Endodermal cell (in vitro differentiated cells): Measurements from ENCODE around the gene TBC1D8. TPM values are rescaled to one million over a fixed set of nuclear protein-coding genes. Genes with fewer than 3 reads are reported as not detected.

Experiments used
- DNase-seq: peaks from one replicate; pipeline ENCODE4 v3.0.0-alpha.2; 2017
- H3K27ac ChIP-seq: 2 replicates; pipeline ENCODE4 v1.5.1; 2013; ENCODE audit warnings: mild to moderate bottlenecking, low read depth, low read length, moderate library complexity
- H3K27me3 ChIP-seq: 2 replicates; pipeline ENCODE4 v1.6.1; 2013; ENCODE audit warnings: mild to moderate bottlenecking, low read length, moderate library complexity; ENCODE audit not compliant: insufficient read depth, control insufficient read depth, poor library complexity, severe bottlenecking
- H3K36me3 ChIP-seq: 2 replicates; pipeline ENCODE4 v1.7.0; 2013; ENCODE audit warnings: mild to moderate bottlenecking, low read length, moderate library complexity; ENCODE audit not compliant: control insufficient read depth, insufficient read depth
- H3K4me1 ChIP-seq: one replicate; pipeline ENCODE4 v1.7.0; 2013; ENCODE audit warnings: low read length; ENCODE audit not compliant: control insufficient read depth, insufficient read depth
- H3K4me3 ChIP-seq: 2 replicates; pipeline ENCODE4 v1.5.1; 2013; ENCODE audit warnings: mild to moderate bottlenecking, low read length, moderate library complexity
- H3K9ac ChIP-seq: 2 replicates; pipeline ENCODE4 v1.6.1; 2013; ENCODE audit warnings: mild to moderate bottlenecking, low read length, moderate library complexity; ENCODE audit not compliant: poor library complexity, severe bottlenecking; ENCODE audit errors: extremely low read depth
- H3K9me3 ChIP-seq: 2 replicates; pipeline ENCODE4 v1.6.1; 2013; ENCODE audit warnings: mild to moderate bottlenecking, low read length, moderate library complexity; ENCODE audit not compliant: control insufficient read depth
- H3K27ac Mint-ChIP-seq: 2 replicates; pipeline ENCODE4 v1.8.0; 2020; ENCODE audit warnings: mixed read lengths
- H3K27me3 Mint-ChIP-seq: 2 replicates; pipeline ENCODE4 v1.8.0; 2021; ENCODE audit warnings: mild to moderate bottlenecking, mixed read lengths; ENCODE audit not compliant: insufficient read depth
- H3K36me3 Mint-ChIP-seq: 2 replicates; pipeline ENCODE4 v1.8.0; 2020; ENCODE audit warnings: low read depth, mixed read lengths
- H3K4me1 Mint-ChIP-seq: 2 replicates; pipeline ENCODE4 v1.8.0; 2020; ENCODE audit warnings: mixed read lengths
- H3K4me3 Mint-ChIP-seq: 2 replicates; pipeline ENCODE4 v1.8.0; 2020; ENCODE audit warnings: mild to moderate bottlenecking, moderate library complexity, mixed read lengths
- H3K9me3 Mint-ChIP-seq: 2 replicates; pipeline ENCODE4 v1.8.0; 2020; ENCODE audit warnings: mild to moderate bottlenecking, mixed read lengths
- WGBS, 2 experiments: methylation state at CpG; one replicate each; pipeline versions ENCODE4 v1.1.5 to v1.1.7; 2013; ENCODE audit warnings: missing lambda C conversion rate in 2 of 2, mixed read lengths in 1 of 2; ENCODE audit not compliant: insufficient coverage in 1 of 2, insufficient read length in 1 of 2; 5-methylcytosine and 5-hydroxymethylcytosine counted together
- total RNA-seq, 2 donors: library from RNA; stranded (reverse); fragmentation: NEBNext Ultra II Directional in 1 of 2; extraction: Animal tissue kit (Norgen Biotek cat#: 25700) in 1 of 2; gene quantifications; 2 replicates in 1 of 2; 3 replicates in 1 of 2; pipeline ENCODE4 v1.2.1, GENCODE V29; 2021
- TF ChIP-seq, protein P1 (sequence below): fragments of 200-600 bp; sonication (generic); conservative IDR thresholded peaks from 2 replicates; pipeline ENCODE4 v1.5.0; 2021; ENCODE audit warnings: antibody characterized with exemption, mild to moderate bottlenecking

TBC1D8 gene
- total RNA-seq, 2 donors from 2014 or later = 14.4 to 14.5 TPM

DNA sequence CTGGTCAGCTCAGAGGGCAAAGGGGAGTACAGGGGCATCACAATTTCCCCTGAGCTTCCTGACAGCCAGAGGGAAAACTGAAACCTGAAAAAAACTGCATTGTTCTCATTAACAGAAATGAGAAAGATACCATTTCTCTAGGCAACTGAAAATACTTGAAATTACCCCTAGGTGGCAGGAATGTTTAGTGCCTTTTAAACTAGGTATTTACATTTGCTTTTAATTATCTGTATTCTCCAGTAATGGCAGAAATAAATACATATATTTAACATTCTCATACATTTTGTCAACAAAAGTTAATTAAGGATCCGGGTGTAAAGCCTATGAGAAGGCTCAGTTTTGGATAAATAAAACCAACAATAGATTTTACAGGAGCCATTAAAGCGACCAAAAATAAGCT is 114.6 kb downstream of the TBC1D8 start:
- Mint-ChIP-seq H3K36me3 (peaks cover 16% of the 10 kb centered on the region), H3K27me3 (no peaks in the 10 kb centered on the region), H3K9me3 (no peaks in the 10 kb centered on the region), H3K27ac (no peak overlapping the region), H3K4me3 (no peak overlapping the region), H3K4me1 (no peaks in the 10 kb centered on the region)
- Histone ChIP-seq H3K4me1 (no peaks in the 10 kb centered on the region), H3K9ac (no peak overlapping the region), H3K9me3 (no peaks in the 10 kb centered on the region), H3K27ac (no peak overlapping the region), H3K27me3 (no peaks in the 10 kb centered on the region), H3K36me3 (no peaks in the 10 kb centered on the region), H3K4me3 (no peak overlapping the region)
- no peak for DNase-seq
- WGBS, 2 experiments = 96 to 100% methylated on average over 2 of the region's 2 CpGs
- TF ChIP-seq, protein P1, sequence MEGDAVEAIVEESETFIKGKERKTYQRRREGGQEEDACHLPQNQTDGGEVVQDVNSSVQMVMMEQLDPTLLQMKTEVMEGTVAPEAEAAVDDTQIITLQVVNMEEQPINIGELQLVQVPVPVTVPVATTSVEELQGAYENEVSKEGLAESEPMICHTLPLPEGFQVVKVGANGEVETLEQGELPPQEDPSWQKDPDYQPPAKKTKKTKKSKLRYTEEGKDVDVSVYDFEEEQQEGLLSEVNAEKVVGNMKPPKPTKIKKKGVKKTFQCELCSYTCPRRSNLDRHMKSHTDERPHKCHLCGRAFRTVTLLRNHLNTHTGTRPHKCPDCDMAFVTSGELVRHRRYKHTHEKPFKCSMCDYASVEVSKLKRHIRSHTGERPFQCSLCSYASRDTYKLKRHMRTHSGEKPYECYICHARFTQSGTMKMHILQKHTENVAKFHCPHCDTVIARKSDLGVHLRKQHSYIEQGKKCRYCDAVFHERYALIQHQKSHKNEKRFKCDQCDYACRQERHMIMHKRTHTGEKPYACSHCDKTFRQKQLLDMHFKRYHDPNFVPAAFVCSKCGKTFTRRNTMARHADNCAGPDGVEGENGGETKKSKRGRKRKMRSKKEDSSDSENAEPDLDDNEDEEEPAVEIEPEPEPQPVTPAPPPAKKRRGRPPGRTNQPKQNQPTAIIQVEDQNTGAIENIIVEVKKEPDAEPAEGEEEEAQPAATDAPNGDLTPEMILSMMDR = peak; percentile 75

DNA sequence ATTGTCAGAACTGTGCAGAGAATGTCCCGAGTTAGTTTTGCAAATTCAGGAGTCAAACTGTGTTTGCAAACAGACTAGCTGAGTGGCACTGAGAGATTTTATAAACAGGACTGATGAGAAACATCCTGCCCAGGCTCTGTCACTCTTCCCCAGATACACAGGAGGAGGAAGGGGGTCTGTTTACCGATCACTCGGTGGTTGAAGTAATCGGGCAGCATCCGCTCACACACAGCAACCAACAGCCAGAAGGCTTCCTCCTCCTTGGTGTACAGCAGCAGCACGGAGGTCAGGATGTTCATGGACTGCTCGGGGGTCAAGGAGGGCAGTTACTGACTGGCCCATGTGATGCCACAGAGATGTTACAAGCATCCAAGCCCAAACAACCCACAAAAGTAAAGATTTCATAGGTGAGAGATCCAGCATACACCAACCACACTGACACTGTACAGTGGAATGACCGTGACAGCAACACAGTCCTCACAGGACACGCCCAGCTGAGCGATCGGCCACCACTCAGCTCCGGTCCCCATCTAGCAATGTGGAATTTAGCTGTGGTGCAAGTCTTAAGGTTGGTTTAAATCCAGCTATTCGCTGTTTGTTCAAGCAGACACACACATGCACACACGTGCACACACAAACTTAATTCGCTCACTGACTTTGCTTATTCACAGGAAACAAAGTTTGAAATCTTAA is 119.0 kb downstream of the TBC1D8 start:
- H3K9ac ChIP-seq = no peak overlapping the region
- H3K4me3 ChIP-seq = no peak overlapping the region
- 96% methylated on average over 8 to 15 of the region's 15 CpGs for WGBS, 2 experiments
- peaks cover 25% of the 10 kb centered on the region for H3K36me3 Mint-ChIP-seq
- H3K9me3 ChIP-seq = no peaks in the 10 kb centered on the region
- no peak overlapping the region for H3K4me3 Mint-ChIP-seq
- H3K4me1 Mint-ChIP-seq = no peaks in the 10 kb centered on the region
- TF ChIP-seq, protein P1 = no peak
- no peaks in the 10 kb centered on the region for H3K27me3 Mint-ChIP-seq
- no peak for DNase-seq
- H3K27ac Mint-ChIP-seq = no peak overlapping the region
- H3K9me3 Mint-ChIP-seq = peaks cover 6% of the 10 kb centered on the region
- no peaks in the 10 kb centered on the region for H3K36me3 ChIP-seq
- H3K27me3 ChIP-seq = no peaks in the 10 kb centered on the region
- H3K4me1 ChIP-seq = no peaks in the 10 kb centered on the region
- no peak overlapping the region for H3K27ac ChIP-seq

DNA sequence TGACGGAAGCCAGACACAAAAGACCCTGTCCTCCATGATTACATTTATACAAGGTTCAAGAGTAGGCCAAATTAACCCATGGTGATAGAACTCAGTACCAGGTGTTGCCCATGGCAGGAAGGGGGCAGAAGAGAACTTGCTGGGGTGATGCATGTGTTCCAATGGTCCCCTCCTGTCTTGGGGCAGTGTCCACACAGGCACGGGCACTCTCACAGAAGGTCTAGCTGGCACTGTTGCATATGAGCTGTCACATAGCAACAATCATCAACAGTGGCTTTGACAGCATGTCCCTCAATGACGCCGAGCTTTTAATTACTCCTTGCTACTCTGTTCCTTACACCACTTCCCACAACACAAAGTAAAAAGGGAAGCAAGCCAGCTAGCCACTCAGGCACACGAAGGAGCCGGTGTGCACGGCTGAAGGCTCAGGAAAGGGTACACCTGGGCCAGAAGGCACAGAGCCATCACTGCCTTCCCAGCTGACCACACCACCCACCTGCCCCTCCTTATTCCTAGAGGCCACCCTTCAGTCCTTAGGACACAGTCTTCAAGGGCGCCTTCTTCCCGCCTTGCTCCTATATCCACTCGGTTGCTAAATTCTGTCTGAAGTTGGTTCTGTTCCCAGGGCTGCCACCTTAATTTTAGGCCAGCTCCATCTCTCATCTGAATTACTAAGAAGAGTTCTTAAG is 120.2 kb downstream of the TBC1D8 start:
- DNase-seq = no peak
- no peak overlapping the region for H3K4me3 Mint-ChIP-seq
- H3K27ac Mint-ChIP-seq = no peak overlapping the region
- Histone ChIP-seq H3K4me3 (no peak overlapping the region), H3K36me3 (no peaks in the 10 kb centered on the region), H3K4me1 (no peaks in the 10 kb centered on the region), H3K27ac (no peak overlapping the region), H3K27me3 (no peaks in the 10 kb centered on the region), H3K9ac (no peak overlapping the region), H3K9me3 (no peaks in the 10 kb centered on the region)
- peaks cover 6% of the 10 kb centered on the region for H3K9me3 Mint-ChIP-seq
- WGBS, 2 experiments = 90 to 94% methylated on average over 9 to 10 of the region's 10 CpGs
- TF ChIP-seq, protein P1 = no peak
- peaks cover 24% of the 10 kb centered on the region for H3K36me3 Mint-ChIP-seq
- H3K4me1 Mint-ChIP-seq = peaks cover 3% of the 10 kb centered on the region
- H3K27me3 Mint-ChIP-seq = no peaks in the 10 kb centered on the region
